HG03139 (cell line): ENCODE data around the gene KRTAP5-9.
"Not testable (repeated sequence)": the region's sequence is repeated elsewhere in the genome, so short reads cannot be mapped to it uniquely, and the experiment has no call there.

Experiments
- ATAC-seq: cut with Tn5 transposase; IDR thresholded peaks from one replicate; pipeline ENCODE4 v1.9.1; 2021; ENCODE audit not compliant: unreplicated experiment

Gene KRTAP5-9

DNA sequence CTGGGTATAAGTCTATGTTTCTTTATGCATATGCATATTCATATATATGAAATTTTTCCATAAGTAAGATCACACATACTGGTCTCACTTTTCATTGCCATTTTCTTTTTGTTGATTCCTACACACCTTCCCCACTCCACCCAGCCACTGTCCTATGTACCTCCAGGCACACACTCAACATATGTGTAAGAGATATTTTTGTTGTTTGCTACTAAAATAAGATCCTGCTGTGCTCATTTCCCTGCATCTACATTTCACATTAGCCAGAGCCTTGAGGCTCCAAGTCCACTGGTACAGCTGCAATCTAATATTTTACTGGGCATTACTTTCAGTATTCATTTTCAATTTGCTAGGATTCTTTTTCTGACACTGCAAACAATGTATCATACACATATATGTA, 9.0 kb downstream of the KRTAP5-9 start:
- no peak for ATAC-seq

- no peak for ATAC-seq
Observed at GRCh38 chr11:71558996-71559395, 10.8 kb downstream of the KRTAP5-9 start.

GRCh38 chr11:71562120-71562519, 13.9 kb downstream of the KRTAP5-9 start:
- ATAC-seq, result no peak

DNA sequence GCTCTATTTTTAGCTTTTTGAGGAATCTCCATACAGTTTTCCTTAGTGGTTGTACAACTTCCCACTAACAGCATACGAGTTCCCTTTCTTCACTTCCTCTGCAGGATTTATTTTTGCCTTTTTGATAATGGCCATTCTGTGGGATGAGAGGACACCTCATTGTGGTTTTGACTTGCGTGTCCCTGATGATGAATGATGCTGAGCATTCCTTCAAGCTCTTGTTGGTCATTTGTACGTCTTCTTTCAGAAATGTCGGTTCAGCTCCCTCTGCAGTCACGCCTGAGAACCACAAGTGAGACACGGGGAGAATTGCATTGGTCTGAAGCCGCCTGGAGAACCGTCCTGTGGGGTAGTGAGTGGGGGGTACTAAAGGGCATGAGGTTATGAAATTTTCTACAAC, 15.2 kb downstream of the KRTAP5-9 start:
- ATAC-seq, result no peak

DNA sequence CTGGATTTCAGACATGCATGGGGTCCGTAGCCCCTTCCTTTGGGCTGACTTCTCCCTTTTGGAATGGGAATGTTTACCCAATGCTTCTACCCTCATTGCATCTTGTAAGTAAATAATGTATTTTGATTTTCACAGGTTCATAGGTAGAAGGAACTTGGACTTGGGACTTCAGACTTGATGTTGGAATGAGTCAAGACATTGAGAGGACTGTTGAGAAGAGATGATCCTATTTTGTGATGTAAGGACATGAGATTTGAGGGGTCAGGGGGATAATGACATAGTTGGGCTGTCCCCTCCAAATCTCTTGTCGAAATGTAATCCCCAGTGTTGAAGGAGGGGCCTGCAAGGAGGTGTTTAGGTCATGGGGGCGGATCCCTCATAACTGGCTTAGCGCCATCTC, 16.2 kb downstream of the KRTAP5-9 start:
- ATAC-seq, result no peak

DNA sequence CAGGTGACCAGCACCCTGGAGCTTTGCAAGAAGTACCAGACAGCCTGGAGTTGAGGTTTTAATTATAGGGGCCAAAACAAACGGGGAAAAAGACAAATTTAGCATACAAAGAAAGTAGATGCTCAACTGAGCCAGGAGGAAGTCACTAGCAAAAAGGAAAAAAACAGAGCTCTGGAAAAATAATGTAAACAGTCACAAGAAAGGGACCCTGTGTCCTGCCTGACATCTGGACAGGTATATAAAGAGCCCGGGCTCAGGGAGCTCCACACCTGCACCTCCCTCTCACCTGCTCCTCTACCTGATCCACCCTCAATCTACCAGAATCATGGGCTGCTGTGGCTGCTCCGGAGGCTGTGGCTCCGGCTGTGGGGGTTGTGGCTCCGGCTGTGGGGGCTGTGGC, 17.0 kb downstream of the KRTAP5-9 start, which contains the start of gene KRTAP5-10:
TSS of gene KRTAP5-10 (plus strand) at position 301 of the 400 bp plus-strand sequence. CDS start at position 326, 25 bp downstream.
- no peak for ATAC-seq

DNA sequence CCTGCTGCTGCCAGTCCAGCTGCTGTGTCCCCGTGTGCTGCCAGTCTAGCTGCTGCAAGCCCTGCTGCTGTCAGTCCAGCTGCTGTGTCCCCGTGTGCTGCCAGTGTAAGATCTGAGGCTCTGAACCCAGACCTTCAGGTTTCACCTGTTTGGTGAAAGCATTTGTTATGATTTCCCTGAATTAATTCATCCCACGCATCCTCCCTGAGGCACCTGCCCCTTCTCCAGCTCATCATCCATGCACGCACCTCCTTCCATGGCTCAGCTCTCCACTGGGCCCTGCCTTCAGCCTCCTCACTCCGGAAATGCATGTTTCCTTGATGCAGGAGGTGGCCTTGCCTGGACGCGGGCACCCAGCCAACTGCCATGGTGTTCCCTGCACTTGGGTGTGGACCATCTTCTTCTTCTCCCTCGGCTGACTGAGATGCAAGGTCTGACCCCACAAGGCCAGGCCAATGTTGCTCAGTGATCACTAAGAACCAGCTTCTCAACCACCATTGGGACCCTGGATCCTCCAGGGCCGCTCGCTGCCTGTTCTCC, 17.9 kb downstream of the KRTAP5-9 start:
- ATAC-seq, result no peak

- ATAC-seq, result not testable (repeated sequence)
Observed at GRCh38 chr11:71566626-71567599, 18.7 kb downstream of the KRTAP5-9 start.

DNA sequence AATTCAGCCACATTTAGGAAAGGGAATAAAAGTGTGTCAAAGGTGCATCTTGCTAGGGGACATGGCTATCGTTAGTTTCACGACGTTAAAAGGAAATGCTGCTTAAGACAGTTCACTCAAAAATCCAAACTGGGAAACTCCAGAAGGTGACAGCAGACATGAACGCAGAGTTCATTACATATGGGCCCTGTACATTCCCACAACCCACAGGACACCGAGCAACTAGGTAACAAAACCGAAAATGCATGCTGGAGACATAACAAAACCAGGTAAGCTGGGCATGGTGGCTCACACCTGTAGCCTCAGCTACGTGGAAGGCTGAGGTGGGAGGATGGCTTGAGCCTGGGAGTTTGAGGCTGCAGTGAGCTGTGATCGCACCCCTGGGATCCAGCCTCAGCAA, 19.4 kb downstream of the KRTAP5-9 start:
- ATAC-seq, result not testable (repeated sequence)

- ATAC-seq, result no peak
Observed at GRCh38 chr11:71568704-71569349, 20.6 kb downstream of the KRTAP5-9 start.

GRCh38 chr11:71571101-71571850, 23.1 kb downstream of the KRTAP5-9 start:
- not testable (repeated sequence) for ATAC-seq

DNA sequence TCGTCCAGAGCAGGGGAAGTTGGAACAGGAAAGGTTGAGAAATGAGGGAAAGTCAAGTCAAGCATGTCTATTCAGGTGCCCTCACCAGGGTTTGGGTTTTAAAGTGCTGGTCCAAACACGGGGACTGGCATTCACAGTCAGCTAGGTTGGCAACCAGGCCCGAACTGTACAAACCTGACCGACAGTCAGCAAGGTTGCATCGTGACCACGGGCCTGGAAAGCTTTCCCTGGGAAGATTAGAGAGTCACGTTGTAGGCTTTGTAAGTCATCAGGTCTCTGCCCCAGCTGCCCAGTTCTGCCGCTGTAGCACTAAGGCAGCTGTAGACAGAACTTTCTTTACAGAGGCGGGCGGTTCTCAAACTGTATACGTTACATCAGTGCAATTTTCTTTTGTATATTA, 24.6 kb downstream of the KRTAP5-9 start:
- no peak for ATAC-seq

DNA sequence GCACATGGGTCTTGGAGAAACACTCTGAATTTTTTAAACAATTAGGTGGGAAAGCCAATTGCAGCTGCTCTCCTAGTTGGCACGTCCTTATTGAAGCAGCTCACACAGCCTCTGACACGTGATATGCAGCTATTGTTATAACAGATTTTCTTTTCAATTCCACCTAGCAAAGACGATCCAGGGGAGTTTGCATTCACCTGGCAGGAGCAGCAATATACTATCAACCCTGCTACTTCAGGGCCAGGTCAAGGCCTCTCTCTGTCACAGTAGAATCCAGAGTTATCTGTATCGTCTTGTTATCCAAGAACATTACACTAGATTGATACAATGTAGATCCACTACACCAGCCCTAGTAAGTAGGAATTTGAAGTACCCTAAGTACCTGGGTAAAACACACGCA, 26.2 kb downstream of the KRTAP5-9 start:
- ATAC-seq, result no peak

DNA sequence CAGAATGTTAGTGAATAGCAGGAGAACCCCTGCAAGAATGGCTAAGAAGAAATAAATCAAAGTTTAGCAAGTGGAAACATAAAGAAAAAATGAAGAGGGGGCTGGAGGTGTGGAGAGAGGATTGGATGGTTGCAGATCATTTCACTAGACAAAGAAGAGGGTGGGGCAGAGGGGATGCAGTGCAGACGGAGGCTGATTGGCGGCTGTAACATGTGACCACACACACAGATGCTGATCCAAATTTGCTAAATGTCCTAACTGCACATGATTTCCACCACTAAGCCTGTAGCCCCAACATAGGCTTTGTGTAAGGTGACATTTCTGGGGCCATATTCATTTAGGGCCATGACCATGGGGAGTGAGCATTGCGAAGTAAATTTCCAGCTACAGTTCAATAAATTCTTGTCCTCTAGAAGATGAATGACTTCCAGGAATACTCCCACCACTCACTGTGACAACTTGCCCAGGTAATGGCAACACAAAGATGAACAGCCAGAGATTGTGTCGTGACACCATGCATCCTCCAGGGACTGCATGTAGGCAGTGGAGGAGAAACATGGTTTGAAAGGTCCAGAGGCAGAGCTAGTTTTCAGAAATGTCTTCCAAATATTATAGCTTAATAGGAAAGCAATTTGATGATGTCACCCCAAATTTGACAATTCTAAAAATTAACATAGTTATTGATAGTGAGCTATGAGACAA, 27.7 kb downstream of the KRTAP5-9 start:
- ATAC-seq, result no peak

GRCh38 chr11:71576688-71577465, 28.7 kb downstream of the KRTAP5-9 start:
- ATAC-seq, result not testable (repeated sequence)

DNA sequence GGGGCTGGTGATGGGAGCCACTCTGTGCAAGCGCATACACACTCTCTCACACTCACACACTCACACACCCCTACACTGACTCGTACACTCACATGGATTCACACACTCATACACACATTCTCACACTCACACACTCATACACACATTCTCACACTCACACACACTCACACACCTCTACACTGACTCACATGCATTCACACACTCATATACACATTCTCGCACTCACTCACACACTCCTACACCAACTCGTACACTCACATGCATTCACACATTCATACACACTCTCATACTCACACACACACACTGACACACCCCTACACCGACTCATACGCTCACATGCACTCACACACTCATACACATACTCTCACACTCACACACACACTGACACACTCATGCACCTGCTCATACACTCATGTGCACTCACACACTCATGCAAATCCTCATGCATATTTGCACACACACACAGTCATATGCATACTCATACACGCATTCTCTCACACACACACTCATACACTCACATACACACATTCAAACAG, 29.3 kb downstream of the KRTAP5-9 start:
- ATAC-seq, result no peak

DNA sequence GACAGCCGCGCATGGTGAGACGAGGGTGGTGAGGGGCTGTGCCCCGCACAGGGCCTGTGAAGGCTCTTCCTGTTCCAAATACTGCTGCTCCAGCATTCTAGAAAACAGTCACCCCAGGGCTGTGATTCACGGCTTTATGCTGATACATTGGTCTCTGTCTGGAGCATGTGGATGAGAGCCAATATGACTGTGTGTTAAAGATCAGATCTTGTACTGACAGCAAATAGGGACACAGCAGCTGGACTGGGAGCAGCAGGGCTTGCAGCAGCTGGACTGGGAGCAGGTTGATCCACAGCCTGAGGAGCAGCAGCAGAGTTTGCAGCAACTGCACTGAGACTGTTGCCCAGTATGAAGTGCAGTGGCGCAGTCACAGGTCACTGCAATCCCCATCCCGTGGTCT, 31.3 kb downstream of the KRTAP5-9 start:
- not testable (repeated sequence) for ATAC-seq

DNA sequence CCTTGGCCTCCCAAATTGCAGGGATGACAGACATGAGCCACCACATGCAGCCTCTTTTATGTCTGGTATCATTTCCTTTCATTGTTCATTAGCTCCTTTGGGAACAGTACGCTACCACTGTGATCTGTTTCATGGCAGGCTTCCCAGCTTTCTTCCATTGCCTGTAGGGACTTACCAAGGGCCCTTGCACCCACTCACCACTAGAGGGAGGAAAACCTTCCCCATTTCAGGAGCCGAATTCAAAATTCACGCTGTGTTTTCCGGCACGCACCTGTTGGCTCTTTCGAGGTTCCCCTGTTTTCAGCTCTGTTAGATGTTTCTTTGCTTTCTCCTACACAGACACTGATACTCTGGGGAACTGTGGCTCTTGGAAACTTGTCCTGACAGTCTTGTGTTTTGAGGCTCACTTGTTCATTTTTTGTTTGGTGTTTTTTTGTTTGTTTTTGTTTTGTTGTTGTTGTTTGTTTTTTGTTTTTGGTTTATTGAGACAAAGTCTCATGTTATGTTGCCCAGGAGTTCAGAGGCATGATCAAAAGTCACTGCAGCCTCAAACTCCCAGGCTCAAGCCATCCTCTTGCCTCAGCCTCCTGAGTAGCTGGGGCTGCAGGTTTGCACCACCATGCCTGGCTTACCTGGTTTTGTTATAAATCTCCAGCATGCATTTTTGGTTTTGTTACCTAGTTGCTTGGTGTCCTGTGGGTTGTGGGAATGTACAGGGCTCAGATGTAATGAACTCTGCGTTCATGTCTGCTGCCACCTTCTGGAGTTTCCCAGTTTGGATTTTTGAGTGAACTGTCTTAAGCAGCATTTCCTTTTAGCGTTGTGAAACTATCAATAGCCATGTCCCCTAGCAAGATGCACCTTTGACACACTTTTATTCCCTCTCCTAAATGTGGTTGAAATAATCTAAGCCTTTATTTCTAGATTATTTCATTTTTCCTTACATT, 32.1 kb downstream of the KRTAP5-9 start:
- ATAC-seq, result no peak
